GM23338 (cell line): Measurements from ENCODE around the gene SRSF5. TPM values are rescaled to one million over a fixed set of nuclear protein-coding genes. Genes with fewer than 3 reads are reported as not detected.

ENCODE experiments used
- ATAC-seq: fragments of 200-7000 bp; cut with Tn5 transposase; 3 replicates; pipeline ENCODE4 v1.9.1; 2020
- DNase-seq: peaks from one replicate; pipeline ENCODE4 v3.0.0-alpha.2; 2015; ENCODE audit warnings: low spot score
- H2AFZ ChIP-seq: fragments of 200-600 bp; sonication (generic); 2 replicates; pipeline ENCODE4 v1.8.0; 2016; ENCODE audit warnings: antibody characterized with exemption, mild to moderate bottlenecking, moderate library complexity
- H3F3A ChIP-seq: fragments of 200-600 bp; sonication (generic); replicated peaks from 2 replicates; pipeline ENCODE4 v1.8.0; 2017; ENCODE audit warnings: antibody characterized with exemption, mixed run types, low read depth
- H3K27ac ChIP-seq: fragments of 200-600 bp; sonication (generic); 2 replicates; pipeline ENCODE4 v1.6.1; 2016; ENCODE audit warnings: low read depth
- H3K27me3 ChIP-seq: fragments of 200-600 bp; sonication (generic); 2 replicates; pipeline ENCODE4 v1.8.0; 2016; ENCODE audit warnings: mild to moderate bottlenecking, mixed run types, moderate library complexity; ENCODE audit not compliant: insufficient read depth
- H3K36me3 ChIP-seq: fragments of 200-600 bp; sonication (generic); 2 replicates; pipeline ENCODE4 v1.8.0; 2016; ENCODE audit warnings: mild to moderate bottlenecking; ENCODE audit not compliant: insufficient read depth
- H3K4me1 ChIP-seq: fragments of 200-600 bp; sonication (generic); 2 replicates; pipeline ENCODE4 v1.8.0; 2016; ENCODE audit warnings: mild to moderate bottlenecking, moderate library complexity; ENCODE audit not compliant: insufficient read depth
- H3K4me2 ChIP-seq: fragments of 200-600 bp; sonication (generic); 2 replicates; pipeline ENCODE4 v1.7.1; 2017; ENCODE audit warnings: mixed run types
- H3K4me3 ChIP-seq: fragments of 200-600 bp; sonication (generic); 2 replicates; pipeline ENCODE4 v1.6.1; 2016; ENCODE audit warnings: mixed run types
- H3K79me2 ChIP-seq: fragments of 200-600 bp; sonication (generic); replicated peaks from 2 replicates; pipeline ENCODE4 v1.8.0; 2017; ENCODE audit warnings: mild to moderate bottlenecking; ENCODE audit not compliant: insufficient read depth
- H3K9me2 ChIP-seq: fragments of 200-600 bp; sonication (generic); 2 replicates; pipeline ENCODE4 v1.8.0; 2017; ENCODE audit not compliant: insufficient read depth
- H4K20me1 ChIP-seq: fragments of 200-600 bp; sonication (generic); replicated peaks from 2 replicates; pipeline ENCODE4 v1.8.0; 2017; ENCODE audit warnings: mild to moderate bottlenecking; ENCODE audit not compliant: insufficient read depth
- H3K27ac Mint-ChIP-seq: 2 replicates; pipeline ENCODE4 v1.8.0; 2020; ENCODE audit warnings: inconsistent platforms, mild to moderate bottlenecking, moderate library complexity, mixed read lengths
- H3K27me3 Mint-ChIP-seq: 3 replicates; pipeline ENCODE4 v1.8.0; 2022; ENCODE audit warnings: low read depth, mild to moderate bottlenecking, moderate library complexity, mixed read lengths, inconsistent platforms; ENCODE audit not compliant: insufficient read depth, poor library complexity
- H3K36me3 Mint-ChIP-seq: 3 replicates; pipeline ENCODE4 v1.8.0; 2021; ENCODE audit warnings: low read depth, mild to moderate bottlenecking, inconsistent platforms, moderate library complexity, mixed read lengths
- H3K4me1 Mint-ChIP-seq: 3 replicates; pipeline ENCODE4 v1.8.0; 2020; ENCODE audit warnings: mild to moderate bottlenecking, inconsistent platforms, mixed read lengths
- H3K4me3 Mint-ChIP-seq: 3 replicates; pipeline ENCODE4 v1.8.0; 2021; ENCODE audit warnings: moderate library complexity, mild to moderate bottlenecking, inconsistent platforms, mixed read lengths
- H3K9me3 Mint-ChIP-seq: 3 replicates; pipeline ENCODE4 v1.8.0; 2020; ENCODE audit warnings: moderate library complexity, mild to moderate bottlenecking, inconsistent platforms, mixed read lengths
- CREB1 ChIP-seq: fragments of 250-450 bp; sonication (Bioruptor Pico); IDR thresholded peaks from 2 replicates; pipeline ENCODE4 v1.5.0; 2020; ENCODE audit warnings: low read depth, mild to moderate bottlenecking, moderate library complexity
- EZH2 ChIP-seq: fragments of 200-600 bp; sonication (generic); IDR thresholded peaks from one replicate; pipeline ENCODE4 v1.8.0; 2017; ENCODE audit warnings: antibody characterized with exemption, mild to moderate bottlenecking, low read depth; ENCODE audit not compliant: unreplicated experiment
- EZH2phosphoT487 ChIP-seq: fragments of 200-600 bp; sonication (generic); IDR thresholded peaks from one replicate; pipeline ENCODE4 v1.8.1; 2018; ENCODE audit warnings: antibody characterized with exemption; ENCODE audit not compliant: unreplicated experiment
- JUNB ChIP-seq: IDR thresholded peaks from one replicate; pipeline ENCODE4 v1.6.1; 2016; ENCODE audit warnings: antibody characterized with exemption; ENCODE audit not compliant: unreplicated experiment
- NANOG ChIP-seq: IDR thresholded peaks from 2 replicates; pipeline ENCODE4 v1.6.1; 2016; ENCODE audit warnings: antibody characterized with exemption, borderline replicate concordance
- POLR2AphosphoS5 ChIP-seq: IDR thresholded peaks from 2 replicates; pipeline ENCODE4 v1.6.1; 2016; ENCODE audit warnings: antibody characterized with exemption, low read depth
- STAT1 ChIP-seq: IDR thresholded peaks from one replicate; pipeline ENCODE4 v1.6.1; 2016; ENCODE audit warnings: antibody characterized with exemption; ENCODE audit not compliant: unreplicated experiment
- ZNF331 ChIP-seq: fragments of 250-450 bp; sonication (Bioruptor Pico); IDR thresholded peaks from 2 replicates; pipeline ENCODE4 v1.5.0; 2020; ENCODE audit warnings: low read depth, mild to moderate bottlenecking, moderate library complexity
- polyA plus RNA-seq: library from polyadenylated mRNA; unstranded; fragments of >200 nt; fragmentation: Nextera tagmentation; extraction: Ambion mirVana; gene quantifications from 2 replicates; pipeline ENCODE4 v1.2.1, GENCODE V29; 2016
- total RNA-seq: library from RNA; depleted of rRNA; stranded (reverse); fragments of >200 nt; shearing (Covaris generic); gene quantifications from 2 replicates; pipeline ENCODE4 v1.2.3, GENCODE V29; 2014
- TF ChIP-seq, protein P1 (sequence below): IDR thresholded peaks from 2 replicates; pipeline ENCODE4 v1.6.1; 2016; ENCODE audit warnings: antibody characterized with exemption
- TF ChIP-seq, protein P2 (sequence below), 2 experiments: fragments of 200-600 bp in 1 of 2; sonication (generic) in 1 of 2; conservative IDR thresholded peaks; 2 replicates each; pipeline versions ENCODE4 v1.5.1 to v1.6.1; 2016 to 2017; ENCODE audit warnings: antibody characterized with exemption in 2 of 2, low read depth in 2 of 2, mild to moderate bottlenecking in 2 of 2, moderate library complexity in 1 of 2
- TF ChIP-seq, protein P3 (sequence below): fragments of 250-450 bp; sonication (Bioruptor Pico); IDR thresholded peaks from 2 replicates; pipeline ENCODE4 v1.5.0; 2020; ENCODE audit warnings: mild to moderate bottlenecking, moderate library complexity

The SRSF5 gene
- total and polyA plus RNA-seq, 2 experiments from 2014 or later, result 172 to 389 TPM

DNA sequence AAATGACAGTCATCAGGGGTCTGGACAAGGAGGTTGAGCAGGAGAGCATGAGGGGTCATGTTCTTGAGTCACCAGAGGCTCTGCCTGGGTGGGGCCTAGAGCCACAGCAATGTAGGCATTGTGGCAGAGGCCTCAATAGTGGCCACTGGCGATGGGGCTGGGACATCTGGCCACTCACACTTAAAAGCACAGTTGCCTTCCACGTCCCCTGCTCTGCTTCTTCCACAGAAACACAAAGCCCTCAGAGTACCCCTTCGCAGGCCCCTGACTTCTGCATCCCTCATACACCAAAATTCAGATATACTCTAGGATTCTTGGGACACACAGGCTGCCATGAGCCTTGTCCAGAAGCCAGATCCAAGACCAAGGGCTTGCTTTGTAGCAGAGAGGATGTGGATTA lies 27.8 kb downstream of the SRSF5 start:
- Histone ChIP-seq H2AFZ (no peak overlapping the region), H4K20me1 (no peaks in the 10 kb centered on the region), H3K79me2 (no peaks in the 10 kb centered on the region), H3K4me3 (no peak overlapping the region), H3F3A (no peaks in the 10 kb centered on the region), H3K27me3 (no peaks in the 10 kb centered on the region), H3K4me1 (no peaks in the 10 kb centered on the region; the same call in 1 of the 2 replicates), H3K9me2 (no peaks in the 10 kb centered on the region), H3K4me2 (no peak overlapping the region), H3K27ac (no peak overlapping the region), H3K36me3 (no peaks in the 10 kb centered on the region)
- TF ChIP-seq CREB1 (CRISPR knock-in tag) (no peak), EZH2phosphoT487 (no peak), POLR2AphosphoS5 (no peak), ZNF331 (no peak), JUNB (no peak), STAT1 (no peak), EZH2 (no peak)
- TF ChIP-seq, protein P1, sequence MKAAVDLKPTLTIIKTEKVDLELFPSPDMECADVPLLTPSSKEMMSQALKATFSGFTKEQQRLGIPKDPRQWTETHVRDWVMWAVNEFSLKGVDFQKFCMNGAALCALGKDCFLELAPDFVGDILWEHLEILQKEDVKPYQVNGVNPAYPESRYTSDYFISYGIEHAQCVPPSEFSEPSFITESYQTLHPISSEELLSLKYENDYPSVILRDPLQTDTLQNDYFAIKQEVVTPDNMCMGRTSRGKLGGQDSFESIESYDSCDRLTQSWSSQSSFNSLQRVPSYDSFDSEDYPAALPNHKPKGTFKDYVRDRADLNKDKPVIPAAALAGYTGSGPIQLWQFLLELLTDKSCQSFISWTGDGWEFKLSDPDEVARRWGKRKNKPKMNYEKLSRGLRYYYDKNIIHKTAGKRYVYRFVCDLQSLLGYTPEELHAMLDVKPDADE, result no peak
- TF ChIP-seq, protein P2, sequence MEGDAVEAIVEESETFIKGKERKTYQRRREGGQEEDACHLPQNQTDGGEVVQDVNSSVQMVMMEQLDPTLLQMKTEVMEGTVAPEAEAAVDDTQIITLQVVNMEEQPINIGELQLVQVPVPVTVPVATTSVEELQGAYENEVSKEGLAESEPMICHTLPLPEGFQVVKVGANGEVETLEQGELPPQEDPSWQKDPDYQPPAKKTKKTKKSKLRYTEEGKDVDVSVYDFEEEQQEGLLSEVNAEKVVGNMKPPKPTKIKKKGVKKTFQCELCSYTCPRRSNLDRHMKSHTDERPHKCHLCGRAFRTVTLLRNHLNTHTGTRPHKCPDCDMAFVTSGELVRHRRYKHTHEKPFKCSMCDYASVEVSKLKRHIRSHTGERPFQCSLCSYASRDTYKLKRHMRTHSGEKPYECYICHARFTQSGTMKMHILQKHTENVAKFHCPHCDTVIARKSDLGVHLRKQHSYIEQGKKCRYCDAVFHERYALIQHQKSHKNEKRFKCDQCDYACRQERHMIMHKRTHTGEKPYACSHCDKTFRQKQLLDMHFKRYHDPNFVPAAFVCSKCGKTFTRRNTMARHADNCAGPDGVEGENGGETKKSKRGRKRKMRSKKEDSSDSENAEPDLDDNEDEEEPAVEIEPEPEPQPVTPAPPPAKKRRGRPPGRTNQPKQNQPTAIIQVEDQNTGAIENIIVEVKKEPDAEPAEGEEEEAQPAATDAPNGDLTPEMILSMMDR (conservative IDR thresholded peaks at IDR 0.05; ENCODE audit: low read depth in 2 of 2), result no peak
- H3K4me1 Mint-ChIP-seq, result peaks cover 20% of the 10 kb centered on the region
- H3K4me3 Mint-ChIP-seq, result no peak overlapping the region
- H3K9me3 Mint-ChIP-seq, result no peaks in the 10 kb centered on the region; the same call in 1 of the 3 replicates
- no peaks in the 10 kb centered on the region; the same call in 2 of the 3 replicates for H3K36me3 Mint-ChIP-seq
- ATAC-seq, result no peak
- peaks cover 12% of the 10 kb centered on the region for H3K27me3 Mint-ChIP-seq
- H3K27ac Mint-ChIP-seq, result no peak overlapping the region
- no peak for DNase-seq

DNA sequence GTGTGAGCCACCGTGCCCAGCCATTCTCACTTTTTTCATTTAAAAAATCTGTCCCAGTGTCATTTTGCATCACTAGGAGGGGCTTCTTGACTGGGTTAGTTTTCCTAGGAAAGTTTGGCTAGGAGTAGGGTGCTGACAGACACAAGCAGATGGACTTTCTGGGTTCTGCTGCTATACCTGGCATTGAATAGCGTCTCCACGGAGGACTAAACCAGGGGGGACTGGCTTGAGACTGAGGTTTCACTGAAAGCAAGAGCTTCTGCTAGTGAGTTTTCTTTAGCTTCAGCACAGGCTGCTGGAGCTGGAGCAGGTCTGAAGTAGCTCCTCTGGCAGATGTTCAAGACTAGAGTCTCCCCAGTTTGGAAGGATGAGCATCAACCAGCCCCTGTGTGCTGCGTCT lies 28.7 kb downstream of the SRSF5 start:
- no peak for DNase-seq
- Histone ChIP-seq H3F3A (no peaks in the 10 kb centered on the region), H3K27ac (no peak overlapping the region), H3K79me2 (no peaks in the 10 kb centered on the region), H3K9me2 (no peaks in the 10 kb centered on the region), H3K36me3 (no peaks in the 10 kb centered on the region), H3K4me1 (no peaks in the 10 kb centered on the region; the same call in 1 of the 2 replicates), H3K4me3 (no peak overlapping the region), H3K4me2 (no peak overlapping the region), H2AFZ (no peak overlapping the region), H4K20me1 (no peaks in the 10 kb centered on the region), H3K27me3 (no peaks in the 10 kb centered on the region)
- Mint-ChIP-seq H3K27me3 (peaks cover 12% of the 10 kb centered on the region), H3K36me3 (no peaks in the 10 kb centered on the region; the same call in 2 of the 3 replicates), H3K9me3 (no peaks in the 10 kb centered on the region; the same call in 1 of the 3 replicates), H3K27ac (no peak overlapping the region), H3K4me1 (peaks cover 24% of the 10 kb centered on the region), H3K4me3 (no peak overlapping the region)
- ATAC-seq, result no peak
- no peak for TF ChIP-seq NANOG
- TF ChIP-seq, protein P2 (conservative IDR thresholded peaks at IDR 0.05; ENCODE audit: low read depth in 2 of 2), result no peak
- TF ChIP-seq, protein P3, sequence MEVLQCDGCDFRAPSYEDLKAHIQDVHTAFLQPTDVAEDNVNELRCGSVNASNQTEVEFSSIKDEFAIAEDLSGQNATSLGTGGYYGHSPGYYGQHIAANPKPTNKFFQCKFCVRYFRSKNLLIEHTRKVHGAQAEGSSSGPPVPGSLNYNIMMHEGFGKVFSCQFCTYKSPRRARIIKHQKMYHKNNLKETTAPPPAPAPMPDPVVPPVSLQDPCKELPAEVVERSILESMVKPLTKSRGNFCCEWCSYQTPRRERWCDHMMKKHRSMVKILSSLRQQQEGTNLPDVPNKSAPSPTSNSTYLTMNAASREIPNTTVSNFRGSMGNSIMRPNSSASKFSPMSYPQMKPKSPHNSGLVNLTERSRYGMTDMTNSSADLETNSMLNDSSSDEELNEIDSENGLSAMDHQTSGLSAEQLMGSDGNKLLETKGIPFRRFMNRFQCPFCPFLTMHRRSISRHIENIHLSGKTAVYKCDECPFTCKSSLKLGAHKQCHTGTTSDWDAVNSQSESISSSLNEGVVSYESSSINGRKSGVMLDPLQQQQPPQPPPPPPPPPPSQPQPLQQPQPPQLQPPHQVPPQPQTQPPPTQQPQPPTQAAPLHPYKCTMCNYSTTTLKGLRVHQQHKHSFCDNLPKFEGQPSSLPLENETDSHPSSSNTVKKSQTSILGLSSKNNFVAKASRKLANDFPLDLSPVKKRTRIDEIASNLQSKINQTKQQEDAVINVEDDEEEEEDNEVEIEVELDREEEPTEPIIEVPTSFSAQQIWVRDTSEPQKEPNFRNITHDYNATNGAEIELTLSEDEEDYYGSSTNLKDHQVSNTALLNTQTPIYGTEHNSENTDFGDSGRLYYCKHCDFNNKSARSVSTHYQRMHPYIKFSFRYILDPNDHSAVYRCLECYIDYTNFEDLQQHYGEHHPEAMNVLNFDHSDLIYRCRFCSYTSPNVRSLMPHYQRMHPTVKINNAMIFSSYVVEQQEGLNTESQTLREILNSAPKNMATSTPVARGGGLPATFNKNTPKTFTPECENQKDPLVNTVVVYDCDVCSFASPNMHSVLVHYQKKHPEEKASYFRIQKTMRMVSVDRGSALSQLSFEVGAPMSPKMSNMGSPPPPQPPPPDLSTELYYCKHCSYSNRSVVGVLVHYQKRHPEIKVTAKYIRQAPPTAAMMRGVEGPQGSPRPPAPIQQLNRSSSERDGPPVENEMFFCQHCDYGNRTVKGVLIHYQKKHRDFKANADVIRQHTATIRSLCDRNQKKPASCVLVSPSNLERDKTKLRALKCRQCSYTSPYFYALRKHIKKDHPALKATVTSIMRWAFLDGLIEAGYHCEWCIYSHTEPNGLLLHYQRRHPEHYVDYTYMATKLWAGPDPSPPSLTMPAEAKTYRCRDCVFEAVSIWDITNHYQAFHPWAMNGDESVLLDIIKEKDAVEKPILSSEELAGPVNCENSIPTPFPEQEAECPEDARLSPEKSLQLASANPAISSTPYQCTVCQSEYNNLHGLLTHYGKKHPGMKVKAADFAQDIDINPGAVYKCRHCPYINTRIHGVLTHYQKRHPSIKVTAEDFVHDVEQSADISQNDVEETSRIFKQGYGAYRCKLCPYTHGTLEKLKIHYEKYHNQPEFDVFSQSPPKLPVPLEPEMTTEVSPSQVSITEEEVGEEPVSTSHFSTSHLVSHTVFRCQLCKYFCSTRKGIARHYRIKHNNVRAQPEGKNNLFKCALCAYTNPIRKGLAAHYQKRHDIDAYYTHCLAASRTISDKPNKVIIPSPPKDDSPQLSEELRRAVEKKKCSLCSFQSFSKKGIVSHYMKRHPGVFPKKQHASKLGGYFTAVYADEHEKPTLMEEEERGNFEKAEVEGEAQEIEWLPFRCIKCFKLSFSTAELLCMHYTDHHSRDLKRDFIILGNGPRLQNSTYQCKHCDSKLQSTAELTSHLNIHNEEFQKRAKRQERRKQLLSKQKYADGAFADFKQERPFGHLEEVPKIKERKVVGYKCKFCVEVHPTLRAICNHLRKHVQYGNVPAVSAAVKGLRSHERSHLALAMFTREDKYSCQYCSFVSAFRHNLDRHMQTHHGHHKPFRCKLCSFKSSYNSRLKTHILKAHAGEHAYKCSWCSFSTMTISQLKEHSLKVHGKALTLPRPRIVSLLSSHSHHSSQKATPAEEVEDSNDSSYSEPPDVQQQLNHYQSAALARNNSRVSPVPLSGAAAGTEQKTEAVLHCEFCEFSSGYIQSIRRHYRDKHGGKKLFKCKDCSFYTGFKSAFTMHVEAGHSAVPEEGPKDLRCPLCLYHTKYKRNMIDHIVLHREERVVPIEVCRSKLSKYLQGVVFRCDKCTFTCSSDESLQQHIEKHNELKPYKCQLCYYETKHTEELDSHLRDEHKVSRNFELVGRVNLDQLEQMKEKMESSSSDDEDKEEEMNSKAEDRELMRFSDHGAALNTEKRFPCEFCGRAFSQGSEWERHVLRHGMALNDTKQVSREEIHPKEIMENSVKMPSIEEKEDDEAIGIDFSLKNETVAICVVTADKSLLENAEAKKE, result no peak
- no peak for TF ChIP-seq ZNF331
- TF ChIP-seq JUNB, result no peak
